GM06990 (cell line): ENCODE measurements around the gene PRRC2B.

Source experiments
- DNase-seq: peaks from one replicate; pipeline ENCODE4 v3.0.0-alpha.2; 2011; ENCODE audit not compliant: insufficient read length; ENCODE audit errors: extremely low read depth
- H3K27me3 ChIP-seq: replicated peaks from 2 replicates; pipeline ENCODE4 v1.6.0; 2011; ENCODE audit warnings: low read length; ENCODE audit not compliant: control insufficient read depth, insufficient read depth
- H3K36me3 ChIP-seq: 2 replicates; pipeline ENCODE4 v1.5.1; 2011; ENCODE audit warnings: low read length; ENCODE audit not compliant: control insufficient read depth, insufficient read depth
- H3K4me3 ChIP-seq: replicated peaks from 2 replicates; pipeline ENCODE4 v1.5.1; 2011; ENCODE audit warnings: low read depth, mild to moderate bottlenecking, control low read depth, low read length
- TF ChIP-seq, protein P1 (sequence below): IDR thresholded peaks from 2 replicates; pipeline ENCODE4 v1.5.1; 2011; ENCODE audit warnings: low read length, control low read depth, mild to moderate bottlenecking, inconsistent platforms; ENCODE audit not compliant: insufficient read depth, poor library complexity, severe bottlenecking

The PRRC2B gene

DNA sequence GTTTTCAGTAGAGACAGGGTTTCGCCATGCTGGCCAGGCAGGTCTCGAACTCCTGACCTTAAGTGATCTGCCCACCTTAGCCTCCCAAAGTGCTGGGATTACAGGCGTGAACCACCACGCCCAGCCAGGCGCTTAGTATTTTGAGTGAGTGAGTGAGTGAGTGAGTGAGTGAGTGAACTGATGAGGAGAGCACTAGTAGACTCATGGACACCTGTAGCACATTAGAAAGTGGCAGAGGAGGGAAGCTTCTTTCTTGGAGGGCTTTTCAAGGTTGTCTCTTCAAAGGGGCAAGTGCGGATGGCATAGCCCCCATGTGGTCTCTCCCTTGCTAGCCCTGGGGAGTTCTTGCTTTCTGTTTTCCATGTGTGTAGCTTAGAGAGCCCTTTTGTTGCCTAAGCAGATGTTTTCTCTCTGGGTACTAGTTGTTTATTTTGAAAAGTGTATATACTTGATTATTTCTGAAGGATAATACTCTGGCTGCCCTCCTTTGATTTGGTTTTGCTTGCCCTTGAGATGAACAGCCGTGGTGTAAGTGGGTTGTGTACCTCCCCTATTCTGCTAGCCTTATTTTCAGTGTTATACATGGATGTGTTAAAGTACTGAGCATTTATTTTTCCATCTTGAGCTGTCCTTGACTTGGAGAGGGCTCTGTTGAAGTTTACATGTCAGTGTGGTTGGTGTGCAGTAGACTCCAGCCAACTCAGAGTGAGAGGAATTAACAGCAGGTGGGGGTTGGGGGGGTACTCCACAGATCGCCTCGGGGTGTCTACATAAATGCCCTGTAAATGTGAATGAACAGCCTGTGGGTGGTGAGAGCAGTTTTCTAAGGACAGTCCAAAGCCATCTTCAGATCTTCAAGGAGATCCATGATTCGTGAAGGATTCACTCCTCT lies 35.5 kb downstream of the PRRC2B start:
- TF ChIP-seq, protein P1, sequence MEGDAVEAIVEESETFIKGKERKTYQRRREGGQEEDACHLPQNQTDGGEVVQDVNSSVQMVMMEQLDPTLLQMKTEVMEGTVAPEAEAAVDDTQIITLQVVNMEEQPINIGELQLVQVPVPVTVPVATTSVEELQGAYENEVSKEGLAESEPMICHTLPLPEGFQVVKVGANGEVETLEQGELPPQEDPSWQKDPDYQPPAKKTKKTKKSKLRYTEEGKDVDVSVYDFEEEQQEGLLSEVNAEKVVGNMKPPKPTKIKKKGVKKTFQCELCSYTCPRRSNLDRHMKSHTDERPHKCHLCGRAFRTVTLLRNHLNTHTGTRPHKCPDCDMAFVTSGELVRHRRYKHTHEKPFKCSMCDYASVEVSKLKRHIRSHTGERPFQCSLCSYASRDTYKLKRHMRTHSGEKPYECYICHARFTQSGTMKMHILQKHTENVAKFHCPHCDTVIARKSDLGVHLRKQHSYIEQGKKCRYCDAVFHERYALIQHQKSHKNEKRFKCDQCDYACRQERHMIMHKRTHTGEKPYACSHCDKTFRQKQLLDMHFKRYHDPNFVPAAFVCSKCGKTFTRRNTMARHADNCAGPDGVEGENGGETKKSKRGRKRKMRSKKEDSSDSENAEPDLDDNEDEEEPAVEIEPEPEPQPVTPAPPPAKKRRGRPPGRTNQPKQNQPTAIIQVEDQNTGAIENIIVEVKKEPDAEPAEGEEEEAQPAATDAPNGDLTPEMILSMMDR = no peak
- H3K27me3 ChIP-seq = no peaks in the 10 kb centered on the region
- peaks cover 22% of the 10 kb centered on the region for H3K36me3 ChIP-seq
- no peak overlapping the region for H3K4me3 ChIP-seq
- DNase-seq = no peak

DNA sequence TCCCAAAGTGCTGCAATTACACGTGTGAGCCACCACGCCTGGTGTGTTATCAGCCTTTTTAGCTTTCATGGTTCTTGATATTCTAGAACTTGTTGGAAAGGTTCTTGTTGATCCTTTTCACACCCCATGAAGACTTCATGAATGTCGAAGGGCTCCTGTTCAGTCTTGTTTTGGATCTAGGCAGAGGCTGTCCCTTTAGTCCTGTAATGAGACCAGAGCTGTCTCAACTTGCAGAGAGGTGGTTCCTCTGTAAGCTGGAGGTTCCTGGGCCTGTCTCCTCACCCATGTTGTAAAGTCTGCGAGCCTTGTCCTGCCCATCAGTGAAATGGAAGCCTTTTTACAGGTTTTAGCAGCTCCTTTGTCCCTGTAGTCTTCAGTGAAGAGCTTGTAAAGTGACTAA lies 38.2 kb downstream of the PRRC2B start:
- TF ChIP-seq, protein P1 = no peak
- no peak for DNase-seq
- no peak overlapping the region for H3K4me3 ChIP-seq
- H3K36me3 ChIP-seq = peaks cover 33% of the 10 kb centered on the region
- H3K27me3 ChIP-seq = no peaks in the 10 kb centered on the region

DNA sequence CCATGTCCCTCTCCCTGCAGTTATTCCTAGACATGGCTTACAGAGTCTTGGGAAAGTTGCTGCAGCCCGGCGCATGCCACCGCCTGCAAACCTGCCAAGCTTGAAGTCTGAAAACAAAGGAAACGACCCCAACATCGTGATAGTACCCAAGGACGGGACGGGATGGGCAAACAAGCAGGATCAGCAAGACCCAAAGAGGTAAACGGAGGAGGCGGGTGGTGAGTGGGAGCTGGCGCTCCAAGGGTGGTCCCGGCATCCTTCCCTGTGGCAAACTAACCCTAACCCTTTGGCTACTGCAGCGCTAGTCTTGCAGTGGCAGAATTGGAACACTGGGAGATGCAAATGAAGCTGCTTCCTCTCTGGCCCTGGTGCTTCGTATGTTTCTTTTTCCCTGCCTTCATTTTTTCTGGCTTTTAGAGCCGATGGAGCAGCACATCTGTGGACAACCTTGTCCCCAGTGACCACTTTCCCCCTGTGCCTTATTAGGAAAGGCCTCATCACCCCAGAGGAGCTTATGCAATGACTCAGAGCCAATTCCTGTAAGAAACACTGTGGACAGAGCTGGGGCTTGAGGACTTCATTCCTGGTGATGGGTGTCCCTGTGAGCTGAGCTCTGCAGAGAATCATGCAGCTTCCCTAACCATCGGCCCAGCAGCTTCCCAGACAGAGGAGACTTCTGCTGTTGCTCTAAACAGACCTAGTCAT lies 38.9 kb downstream of the PRRC2B start:
- H3K27me3 ChIP-seq = no peaks in the 10 kb centered on the region
- peaks cover 34% of the 10 kb centered on the region for H3K36me3 ChIP-seq
- no peak overlapping the region for H3K4me3 ChIP-seq
- TF ChIP-seq, protein P1 = no peak
- DNase-seq = no peak

DNA sequence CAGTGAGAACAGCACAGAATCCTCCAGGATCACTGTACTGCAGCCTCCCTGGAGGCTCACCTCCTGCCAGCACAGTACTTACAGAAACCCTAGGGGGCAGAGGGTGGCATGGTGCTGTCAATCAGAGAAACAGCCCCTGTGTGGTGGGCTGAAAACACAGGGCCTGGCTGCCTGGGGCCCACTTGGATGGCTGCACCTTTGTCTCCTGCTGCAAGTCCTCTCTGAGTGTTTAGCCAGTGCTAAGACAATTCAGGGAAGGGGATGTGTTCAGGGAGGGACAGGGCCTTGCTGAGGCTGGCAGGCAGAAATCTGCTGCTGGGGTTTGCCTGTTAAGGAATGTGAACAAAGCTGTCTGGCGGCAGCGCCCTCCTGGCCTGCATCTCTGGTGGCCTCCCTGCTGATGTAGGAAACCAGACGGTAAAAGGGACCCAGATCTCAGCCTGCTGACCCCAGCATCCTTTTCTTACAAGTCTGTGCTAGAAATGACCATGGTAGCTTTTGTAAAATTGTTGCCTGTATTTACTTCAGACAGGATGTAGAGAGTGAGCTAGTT lies 39.5 kb downstream of the PRRC2B start:
- Histone ChIP-seq H3K36me3 (peaks cover 37% of the 10 kb centered on the region), H3K27me3 (no peaks in the 10 kb centered on the region), H3K4me3 (no peak overlapping the region)
- TF ChIP-seq, protein P1 = no peak
- no peak for DNase-seq

DNA sequence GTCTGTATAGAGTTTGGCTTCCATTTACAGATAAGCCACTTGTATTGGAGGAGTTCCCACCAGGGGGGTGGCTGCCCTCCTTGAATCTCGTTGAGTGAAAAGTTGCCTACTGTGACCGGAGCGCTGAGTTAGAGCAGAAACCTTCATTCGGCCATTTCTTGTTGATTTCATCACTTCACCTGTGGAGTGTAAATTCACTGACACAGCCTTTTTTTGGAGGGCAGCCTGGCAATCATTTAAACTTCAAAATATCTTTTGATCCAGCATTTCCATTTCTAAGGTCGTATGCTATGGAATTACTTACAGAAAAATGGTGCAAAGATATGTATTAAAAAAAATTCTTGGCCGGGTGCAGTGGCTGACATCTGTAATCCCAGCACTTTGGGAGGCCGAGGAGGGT lies 40.8 kb downstream of the PRRC2B start:
- no peak for DNase-seq
- no peaks in the 10 kb centered on the region for H3K27me3 ChIP-seq
- peaks cover 48% of the 10 kb centered on the region for H3K36me3 ChIP-seq
- H3K4me3 ChIP-seq = no peak overlapping the region
- TF ChIP-seq, protein P1 = no peak
